CD4-positive, alpha-beta T cell treated with Interleukin-2 at 100 ng/mL for 4 hours (primary cell): ENCODE data around the gene ERVFRD-1.

Experiments used
- DNase-seq: peaks from one replicate; pipeline ENCODE4 v3.0.0-alpha.2; 2020; ENCODE audit warnings: low spot score

The ERVFRD-1 gene

GRCh38 chr6:11110921-11111768, at the start of gene ERVFRD-1:
TSS of gene ERVFRD-1 (minus strand) at chr6:11111725. CDS start at chr6:11105310, 6,415 bp downstream.
- no peak for DNase-seq

- DNase-seq = no peak
Measured at GRCh38 chr6:11160199-11160598, 48.7 kb upstream of the ERVFRD-1 start.

GRCh38 chr6:11155589-11155988, 44.1 kb upstream of the ERVFRD-1 start:
- DNase-seq = no peak

- DNase-seq = no peak
Measured at GRCh38 chr6:11153447-11153846, 41.9 kb upstream of the ERVFRD-1 start.

- no peak for DNase-seq
Measured at GRCh38 chr6:11152581-11152980, 41.1 kb upstream of the ERVFRD-1 start.

- DNase-seq = no peak
Measured at GRCh38 chr6:11151488-11151887, 40.0 kb upstream of the ERVFRD-1 start.

GRCh38 chr6:11149551-11149950, 38.0 kb upstream of the ERVFRD-1 start:
- no peak for DNase-seq

GRCh38 chr6:11146117-11146826, 34.7 kb upstream of the ERVFRD-1 start:
- no peak for DNase-seq

GRCh38 chr6:11144393-11144851, 32.9 kb upstream of the ERVFRD-1 start:
- DNase-seq = peak; percentile 75

GRCh38 chr6:11143394-11144371, 32.2 kb upstream of the ERVFRD-1 start:
- peak; percentile 10 for DNase-seq

GRCh38 chr6:11142296-11143027, 30.9 kb upstream of the ERVFRD-1 start:
- DNase-seq = no peak

- DNase-seq = no peak
Measured at GRCh38 chr6:11141295-11141694, 29.8 kb upstream of the ERVFRD-1 start.

GRCh38 chr6:11140056-11140455, 28.5 kb upstream of the ERVFRD-1 start:
- no peak for DNase-seq

- no peak for DNase-seq
Measured at GRCh38 chr6:11139051-11139960, 27.8 kb upstream of the ERVFRD-1 start.

- no peak for DNase-seq
Measured at GRCh38 chr6:11136809-11137208, 25.3 kb upstream of the ERVFRD-1 start.

GRCh38 chr6:11133281-11133680, 21.8 kb upstream of the ERVFRD-1 start:
- DNase-seq = no peak

- DNase-seq = no peak
Measured at GRCh38 chr6:11132194-11132888, 20.8 kb upstream of the ERVFRD-1 start.

- no peak for DNase-seq
Measured at GRCh38 chr6:11130605-11131004, 19.1 kb upstream of the ERVFRD-1 start.

- DNase-seq = no peak
Measured at GRCh38 chr6:11129908-11130565, 18.5 kb upstream of the ERVFRD-1 start.
